Ovary (tissue), 9 donors: Measurements from ENCODE around the gene TTLL11. TPM values are rescaled to one million over a fixed set of nuclear protein-coding genes. Genes with fewer than 3 reads are reported as not detected.
A peak's percentile ranks its signal among the peaks of the same experiment; 100 is the strongest.

Experiments used
- DNase-seq, 5 donors: peaks; one replicate each; pipeline ENCODE4 v3.0.0-alpha.2; 2019 to 2020
- H3K27ac ChIP-seq, 2 donors: fragments of 200-600 bp; one replicate each; pipeline versions ENCODE4 v1.5.1 to v1.8.0; 2019 to 2022
- H3K27me3 ChIP-seq: fragments of 200-600 bp; one replicate; pipeline ENCODE4 v1.8.0; 2022
- H3K36me3 ChIP-seq: fragments of 200-600 bp; sonication (generic); one replicate; pipeline ENCODE4 v1.5.1; 2019
- H3K4me1 ChIP-seq: one replicate; pipeline ENCODE4 v1.8.1; 2013; ENCODE audit warnings: mild to moderate bottlenecking, moderate library complexity; ENCODE audit not compliant: insufficient read depth
- H3K4me3 ChIP-seq: fragments of 200-600 bp; sonication (generic); one replicate; pipeline ENCODE4 v1.5.1; 2017
- H3K9me3 ChIP-seq, 2 donors: fragments of 200-600 bp in 1 of 2; sonication (generic) in 1 of 2; one replicate each; pipeline versions ENCODE4 v1.5.1 to v1.8.1; 2013 to 2019; ENCODE audit warnings: mild to moderate bottlenecking in 1 of 2, moderate library complexity in 1 of 2
- EP300 ChIP-seq: sonication (generic); formaldehyde crosslinking; IDR thresholded peaks from one replicate; pipeline ENCODE4 v1.6.1; 2017; ENCODE audit warnings: antibody characterized with exemption
- POLR2A ChIP-seq: fragments of 450-650 bp; IDR thresholded peaks from one replicate; pipeline ENCODE4 v1.6.1; 2017; ENCODE audit warnings: antibody characterized with exemption, mild to moderate bottlenecking, moderate library complexity
- WGBS, 3 donors: extraction: QIAGEN DNeasy Blood & Tissue Kit in 1 of 3; methylation state at CpG; one replicate each; pipeline versions ENCODE4 v1.1.5 to v1.1.7; 2013 to 2017; 5-methylcytosine and 5-hydroxymethylcytosine counted together
- intact Hi-C, 4 donors: fragments of 100-400 bp; cut with DNase I; formaldehyde crosslinking; loops; one replicate each; pipeline versions ENCODE4 v1.11.0 to v1.15.1; 2022 to 2023
- polyA plus RNA-seq, 2 donors: library from polyadenylated mRNA; stranded (reverse); fragments of 200-250 nt in 1 of 2; fragments of 350-450 nt in 1 of 2; fragmentation: Illumina TruSeq in 1 of 2; extraction: RNeasy Lipid Tissue Mini Kit (QIAGEN cat#74804) in 1 of 2; gene quantifications; one replicate each; pipeline ENCODE4 v1.2.3, GENCODE V29; 2013 to 2014
- total RNA-seq, 7 donors: library from RNA; depleted of rRNA in 2 of 7; stranded (reverse); fragments of >200 nt in 2 of 7; fragmentation: NEBNext Ultra II Directional in 3 of 7; extraction: Animal tissue kit (Norgen Biotek cat#: 25700) in 3 of 7; gene quantifications; one replicate each; pipeline versions ENCODE4 v1.1.0 to v1.2.4, GENCODE V29; 2016 to 2023
- TF ChIP-seq, protein P1 (sequence below), 3 donors: fragments of 450-650 bp in 2 of 3; fragments of 200-600 bp in 1 of 3; IDR thresholded peaks; one replicate each; pipeline versions ENCODE4 v1.5.1 to v1.8.0; 2016 to 2022; ENCODE audit warnings: antibody characterized with exemption in 3 of 3, mild to moderate bottlenecking in 1 of 3
- donor health status: DM: no; HTN: no; CAD: no; lungs with moderate emphysema.
- donor health status: DM: no; HTN: no; CAD: no.
- donor health status: Bipolar disorder and iron deficiency.
- donor health status: DM: yes; HTN: yes; CAD: no.
- donor health status: DM: no; HTN: no; CAD: no.
- donor health status: DM: yes; HTN: yes; CAD: no.

Gene TTLL11
- total and polyA plus RNA-seq, 9 donors, result 6.1 to 13.5 (median 9.2) TPM

DNA sequence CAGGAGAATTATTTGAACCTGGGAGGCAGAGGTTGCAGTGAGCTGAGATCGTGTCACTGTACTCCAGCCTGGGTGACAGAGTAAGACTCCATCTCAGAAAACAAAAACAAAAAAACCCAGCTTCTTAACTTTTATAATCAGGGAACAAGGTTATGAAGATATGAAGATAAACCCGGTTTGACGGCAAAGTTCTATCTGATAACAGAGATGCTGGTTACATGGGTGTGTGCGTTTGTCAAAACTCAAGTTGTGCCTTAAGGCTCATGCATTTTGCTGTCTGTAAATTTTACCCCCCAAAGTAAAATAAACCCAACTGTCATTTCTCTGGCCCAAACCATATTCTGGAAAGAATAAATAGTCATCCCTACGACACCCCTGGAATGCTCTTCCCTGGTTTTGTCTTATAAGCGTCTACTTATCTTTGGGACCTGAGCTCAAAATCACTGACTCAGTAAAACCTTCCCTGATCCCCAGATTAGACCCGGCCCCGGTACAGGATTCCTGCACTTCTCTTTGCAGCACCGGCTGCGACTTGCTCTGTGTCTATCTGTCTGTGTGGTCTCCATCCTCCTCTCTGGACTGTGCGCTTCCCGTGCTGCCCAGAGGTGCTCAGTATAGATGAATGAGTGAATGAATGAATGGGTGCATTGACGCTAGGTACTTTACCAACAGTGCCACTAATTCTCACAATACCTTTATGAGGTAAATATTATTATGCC is 269.5 kb downstream of the TTLL11 start:
- H3K36me3 ChIP-seq, result no peaks in the 10 kb centered on the region
- no peak overlapping the region for H3K27ac ChIP-seq
- no peak overlapping the region for H3K4me3 ChIP-seq
- H3K4me1 ChIP-seq, result peaks cover 5% of the 10 kb centered on the region
- H3K27me3 ChIP-seq, result no peaks in the 10 kb centered on the region
- no peaks in the 10 kb centered on the region for H3K9me3 ChIP-seq
- peak in 1 of 5 donors; percentile 7 for DNase-seq
- intact Hi-C loops, result no loop called here
- WGBS, 3 donors, result 94 to 96% (median 94%) methylated on average over 13 of the region's 13 CpGs
- no peak for TF ChIP-seq EP300
- no peak for TF ChIP-seq POLR2A

DNA sequence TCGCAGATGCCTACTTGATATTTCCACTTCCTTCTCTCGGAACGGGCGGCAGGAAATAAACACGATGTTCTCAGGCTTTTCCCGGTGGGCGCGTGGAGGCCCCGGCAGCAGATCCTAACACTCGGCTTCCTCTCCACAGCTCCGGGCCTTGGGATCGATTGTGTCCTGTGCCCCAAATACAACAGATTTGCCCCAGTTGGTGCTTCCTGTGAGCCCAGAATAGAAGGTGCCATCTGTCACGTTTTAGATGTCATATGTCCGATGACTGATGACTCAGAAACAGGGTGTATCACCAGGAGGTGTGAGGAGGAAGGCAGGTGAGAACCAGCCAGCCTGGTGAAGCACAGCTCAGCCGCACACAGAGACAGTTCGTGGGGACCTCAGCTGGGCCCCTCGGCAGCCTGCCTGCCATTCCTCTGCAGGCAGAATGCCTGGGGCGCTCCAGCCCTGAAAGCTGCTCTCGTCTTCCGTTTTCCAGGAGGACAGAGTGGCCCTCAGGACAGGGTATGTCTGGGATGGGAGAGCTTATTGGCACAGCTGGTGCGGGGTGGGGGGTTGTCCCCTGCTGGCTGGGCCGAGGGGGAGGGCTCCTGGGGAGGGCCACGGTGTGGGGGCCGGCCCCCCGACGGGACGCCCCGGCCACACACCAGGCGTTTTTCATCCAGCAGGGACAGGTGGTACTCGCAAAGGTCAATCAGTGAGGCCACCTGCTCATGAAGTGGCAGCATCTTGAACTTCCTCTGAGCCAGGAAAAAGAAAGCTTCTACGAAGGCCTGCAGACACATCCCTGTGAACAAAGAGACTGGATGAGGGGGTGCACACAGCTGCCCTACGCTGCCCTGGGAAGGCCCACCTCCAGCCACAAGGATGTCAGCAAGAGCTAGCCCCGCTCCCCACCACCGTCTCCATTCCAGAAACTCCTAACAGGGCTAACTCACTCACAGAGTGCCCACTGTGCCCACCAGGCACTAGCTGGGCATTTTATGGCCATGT is 270.7 kb downstream of the TTLL11 start:
- DNase-seq, result peak in 2 of 5 donors; percentile 7 to 11
- TF ChIP-seq POLR2A, result no peak
- no peak for TF ChIP-seq EP300
- TF ChIP-seq, protein P1, sequence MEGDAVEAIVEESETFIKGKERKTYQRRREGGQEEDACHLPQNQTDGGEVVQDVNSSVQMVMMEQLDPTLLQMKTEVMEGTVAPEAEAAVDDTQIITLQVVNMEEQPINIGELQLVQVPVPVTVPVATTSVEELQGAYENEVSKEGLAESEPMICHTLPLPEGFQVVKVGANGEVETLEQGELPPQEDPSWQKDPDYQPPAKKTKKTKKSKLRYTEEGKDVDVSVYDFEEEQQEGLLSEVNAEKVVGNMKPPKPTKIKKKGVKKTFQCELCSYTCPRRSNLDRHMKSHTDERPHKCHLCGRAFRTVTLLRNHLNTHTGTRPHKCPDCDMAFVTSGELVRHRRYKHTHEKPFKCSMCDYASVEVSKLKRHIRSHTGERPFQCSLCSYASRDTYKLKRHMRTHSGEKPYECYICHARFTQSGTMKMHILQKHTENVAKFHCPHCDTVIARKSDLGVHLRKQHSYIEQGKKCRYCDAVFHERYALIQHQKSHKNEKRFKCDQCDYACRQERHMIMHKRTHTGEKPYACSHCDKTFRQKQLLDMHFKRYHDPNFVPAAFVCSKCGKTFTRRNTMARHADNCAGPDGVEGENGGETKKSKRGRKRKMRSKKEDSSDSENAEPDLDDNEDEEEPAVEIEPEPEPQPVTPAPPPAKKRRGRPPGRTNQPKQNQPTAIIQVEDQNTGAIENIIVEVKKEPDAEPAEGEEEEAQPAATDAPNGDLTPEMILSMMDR (IDR thresholded peaks at IDR 0.05), result no peak
- Histone ChIP-seq H3K27me3 (no peaks in the 10 kb centered on the region), H3K36me3 (no peaks in the 10 kb centered on the region), H3K9me3 (no peaks in the 10 kb centered on the region), H3K4me1 (peaks cover 5% of the 10 kb centered on the region), H3K4me3 (no peak overlapping the region), H3K27ac (no peak overlapping the region)
- WGBS, 3 donors, result 89 to 91% (median 90%) methylated on average over 34 of the region's 34 CpGs
- intact Hi-C loops, result no loop called here

DNA sequence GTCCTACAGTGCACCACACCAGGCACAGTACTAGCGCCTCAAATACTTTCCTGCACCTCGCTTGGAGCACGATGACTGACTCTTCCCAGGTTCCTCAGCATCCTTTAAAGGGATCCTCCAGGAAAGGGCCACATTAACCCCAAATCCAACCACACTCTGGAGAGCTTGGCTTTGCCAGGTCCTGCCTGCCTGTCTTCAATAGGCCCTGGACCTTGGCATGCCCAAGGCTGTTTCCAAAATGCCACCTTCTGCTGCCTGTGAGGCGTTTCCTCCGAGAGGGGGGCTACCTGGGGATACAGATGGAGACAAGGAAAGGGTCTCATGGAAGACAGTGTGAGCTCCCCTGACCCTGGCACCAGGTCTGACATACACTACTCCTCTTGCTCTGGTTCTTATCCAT is 271.8 kb downstream of the TTLL11 start:
- no peak for DNase-seq
- no peak overlapping the region for H3K27ac ChIP-seq
- intact Hi-C loops, result no loop called here
- peaks cover 5% of the 10 kb centered on the region for H3K4me1 ChIP-seq
- H3K4me3 ChIP-seq, result no peak overlapping the region
- H3K36me3 ChIP-seq, result no peaks in the 10 kb centered on the region
- H3K9me3 ChIP-seq, result no peaks in the 10 kb centered on the region
- no peak for TF ChIP-seq POLR2A
- no peak for TF ChIP-seq EP300
- TF ChIP-seq, protein P1 (IDR thresholded peaks at IDR 0.05), result no peak
- WGBS, 3 donors, result 92 to 100% (median 98%) methylated on average over 5 of the region's 5 CpGs
- H3K27me3 ChIP-seq, result no peaks in the 10 kb centered on the region

DNA sequence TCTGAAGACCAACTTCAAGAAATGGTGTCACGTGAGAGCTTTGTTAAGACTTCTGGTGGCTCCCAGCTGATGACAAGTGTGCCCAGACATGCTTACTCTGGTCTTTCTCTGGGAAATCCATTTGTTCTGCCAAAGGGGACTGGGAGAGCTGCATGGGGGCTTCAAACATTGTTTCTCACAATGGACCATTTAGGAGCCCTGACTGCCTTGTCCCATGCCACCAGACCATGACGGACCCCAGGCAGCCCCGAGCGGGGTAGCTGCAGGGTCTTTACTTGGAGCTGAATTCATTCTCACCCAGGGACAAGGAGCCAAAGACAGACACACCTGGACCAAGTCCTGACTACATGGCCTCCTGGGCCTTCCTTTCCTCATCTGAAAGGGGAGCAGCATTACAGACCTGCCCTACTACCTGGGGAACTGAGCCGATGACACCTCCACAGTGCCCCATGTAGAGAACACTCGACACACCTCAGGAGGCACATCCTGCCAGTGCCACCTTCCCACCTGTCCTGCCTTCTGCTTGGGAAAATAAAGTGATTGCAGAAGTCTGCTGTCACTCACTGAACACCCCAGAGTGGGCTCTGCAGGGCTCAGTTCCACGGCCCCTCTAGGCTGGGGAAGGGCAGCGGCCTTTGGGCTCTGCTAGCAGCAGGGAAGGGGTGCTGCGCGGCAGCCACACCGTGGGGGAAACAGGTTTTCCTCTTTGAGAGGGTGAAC is 272.7 kb downstream of the TTLL11 start:
- WGBS, 3 donors, result 92 to 97% (median 93%) methylated on average over 11 of the region's 11 CpGs
- H3K4me3 ChIP-seq, result no peak overlapping the region
- H3K9me3 ChIP-seq, result no peaks in the 10 kb centered on the region
- H3K4me1 ChIP-seq, result peaks cover 5% of the 10 kb centered on the region
- no peaks in the 10 kb centered on the region for H3K27me3 ChIP-seq
- DNase-seq, result peak in 1 of 5 donors; percentile 13
- no peaks in the 10 kb centered on the region for H3K36me3 ChIP-seq
- intact Hi-C loops, result no loop called here
- no peak overlapping the region for H3K27ac ChIP-seq
- TF ChIP-seq, protein P1 (IDR thresholded peaks at IDR 0.05), result no peak
- TF ChIP-seq POLR2A (no peak), EP300 (no peak)
